CD14-positive monocyte (primary cell): ENCODE measurements around the gene UAP1L1. TPM values are rescaled to one million over a fixed set of nuclear protein-coding genes. Genes with fewer than 3 reads are reported as not detected.

ENCODE experiments used
- DNase-seq, 3 donors: peaks; one replicate each; pipeline ENCODE4 v3.0.0-alpha.2; 2011 to 2022
- H2AFZ ChIP-seq: 2 replicates; pipeline ENCODE4 v1.6.0; 2012; ENCODE audit warnings: mild to moderate bottlenecking, low read depth, low read length, inconsistent platforms; ENCODE audit not compliant: insufficient read depth, poor library complexity, severe bottlenecking
- H3K27ac ChIP-seq, 2 donors: 1 replicate in 1 of 2; 2 replicates in 1 of 2; pipeline ENCODE4 v1.5.1; 2012 to 2013; ENCODE audit warnings: low read length in 2 of 2, control low read depth in 1 of 2, inconsistent platforms in 1 of 2, low read depth in 1 of 2, mild to moderate bottlenecking in 1 of 2
- H3K27me3 ChIP-seq, 2 donors: one replicate each; pipeline versions ENCODE4 v1.6.0 to v1.6.1; 2011 to 2013; ENCODE audit warnings: low read length in 2 of 2; ENCODE audit not compliant: control insufficient read depth in 2 of 2, insufficient read depth in 2 of 2
- H3K36me3 ChIP-seq, 2 donors: replicated peaks in 1 of 2; 1 replicate in 1 of 2; 2 replicates in 1 of 2; pipeline versions ENCODE4 v1.5.1 to v1.6.1; 2012 to 2013; ENCODE audit warnings: low read length in 2 of 2, control low read depth in 1 of 2, inconsistent platforms in 1 of 2, mild to moderate bottlenecking in 1 of 2; ENCODE audit not compliant: insufficient read depth in 2 of 2, control insufficient read depth in 1 of 2
- H3K4me1 ChIP-seq, 2 donors: 1 replicate in 1 of 2; 2 replicates in 1 of 2; pipeline versions ENCODE4 v1.5.1 to v1.6.1; 2012 to 2013; ENCODE audit warnings: low read length in 2 of 2, control low read depth in 1 of 2, inconsistent platforms in 1 of 2, mild to moderate bottlenecking in 1 of 2, moderate library complexity in 1 of 2; ENCODE audit not compliant: insufficient read depth in 2 of 2, control insufficient read depth in 1 of 2
- H3K4me2 ChIP-seq: replicated peaks from 2 replicates; pipeline ENCODE3; 2012; ENCODE audit warnings: low read length, moderate library complexity, mild to moderate bottlenecking; ENCODE audit not compliant: poor library complexity, severe bottlenecking; ENCODE audit errors: extremely low read depth
- H3K4me3 ChIP-seq, 3 experiments: fragments of 200-600 bp in 1 of 3; sonication (generic) in 1 of 3; replicated peaks in 1 of 3; 1 replicate in 2 of 3; 2 replicates in 1 of 3; pipeline ENCODE4 v1.5.1; 2011 to 2013; ENCODE audit warnings: low read length in 3 of 3, mild to moderate bottlenecking in 3 of 3, control low read depth in 2 of 3, low read depth in 2 of 3, inconsistent platforms in 1 of 3, moderate library complexity in 1 of 3
- H3K79me2 ChIP-seq: 2 replicates; pipeline ENCODE4 v1.6.0; 2012; ENCODE audit warnings: mild to moderate bottlenecking, control low read depth, inconsistent platforms, low read length, moderate library complexity; ENCODE audit not compliant: insufficient read depth
- H3K9ac ChIP-seq: 2 replicates; pipeline ENCODE4 v1.6.0; 2017; ENCODE audit warnings: low read length, mild to moderate bottlenecking; ENCODE audit not compliant: insufficient read depth, poor library complexity, severe bottlenecking
- H3K9me3 ChIP-seq, 2 donors: replicated peaks in 1 of 2; 1 replicate in 1 of 2; 2 replicates in 1 of 2; pipeline versions ENCODE4 v1.5.1 to v1.6.1; 2012 to 2013; ENCODE audit warnings: low read length in 2 of 2, control low read depth in 1 of 2; ENCODE audit not compliant: control insufficient read depth in 1 of 2, insufficient read depth in 1 of 2
- H4K20me1 ChIP-seq: 2 replicates; pipeline ENCODE4 v1.6.0; 2012; ENCODE audit warnings: mild to moderate bottlenecking, low read length, control low read depth, moderate library complexity; ENCODE audit not compliant: insufficient read depth
- H3K27ac Mint-ChIP-seq, 7 donors: one replicate each; pipeline ENCODE4 v1.8.0; 2020; ENCODE audit warnings: mild to moderate bottlenecking in 7 of 7, mixed read lengths in 7 of 7, moderate library complexity in 6 of 7, inconsistent platforms in 2 of 7
- H3K27me3 Mint-ChIP-seq, 3 donors: one replicate each; pipeline ENCODE4 v1.8.0; 2021 to 2022; ENCODE audit warnings: low read depth in 3 of 3, mild to moderate bottlenecking in 3 of 3, mixed read lengths in 3 of 3, moderate library complexity in 3 of 3, inconsistent platforms in 1 of 3
- H3K36me3 Mint-ChIP-seq, 2 donors: one replicate each; pipeline ENCODE4 v1.8.0; 2020; ENCODE audit warnings: mixed read lengths in 2 of 2, inconsistent platforms in 1 of 2, mild to moderate bottlenecking in 1 of 2
- H3K4me1 Mint-ChIP-seq: one replicate; pipeline ENCODE4 v1.8.0; 2020; ENCODE audit warnings: mild to moderate bottlenecking, mixed read lengths
- H3K4me3 Mint-ChIP-seq, 2 donors: one replicate each; pipeline ENCODE4 v1.8.0; 2020; ENCODE audit warnings: mild to moderate bottlenecking in 2 of 2, mixed read lengths in 2 of 2, moderate library complexity in 1 of 2
- H3K9me3 Mint-ChIP-seq, 7 donors: one replicate each; pipeline ENCODE4 v1.8.0; 2020 to 2022; ENCODE audit warnings: mixed read lengths in 7 of 7, mild to moderate bottlenecking in 6 of 7, moderate library complexity in 6 of 7, inconsistent platforms in 2 of 7
- CTCF ChIP-seq: fragments of 200-600 bp; IDR thresholded peaks from one replicate; pipeline ENCODE4 v1.8.0; 2022; ENCODE audit warnings: antibody characterized with exemption, mild to moderate bottlenecking
- WGBS: methylation state at CpG from one replicate; pipeline ENCODE4 v1.1.5; 2013; ENCODE audit warnings: missing lambda C conversion rate; ENCODE audit not compliant: insufficient coverage; 5-methylcytosine and 5-hydroxymethylcytosine counted together
- intact Hi-C, 2 donors: fragments of 100-400 bp; cut with micrococcal nuclease; formaldehyde crosslinking; loops; one replicate each; pipeline versions ENCODE4 v1.15.0 to v1.15.1; 2023
- polyA plus RNA-seq, 3 donors: library from polyadenylated mRNA; depleted of rRNA in 1 of 3; unstranded in 2 of 3; stranded (reverse) in 1 of 3; fragments of 300-500 nt in 2 of 3; fragments of >200 nt in 1 of 3; fragmentation: Illumina TruSeq in 2 of 3; gene quantifications; 1 replicate in 2 of 3; 2 replicates in 1 of 3; pipeline ENCODE4 v1.2.3, GENCODE V29; 2012 to 2021

Gene UAP1L1
- polyA plus RNA-seq, 3 donors = 5.7 to 16.7 (median 14.8) TPM

GRCh38 chr9:137109250-137110146 lies 32.2 kb downstream of the UAP1L1 start:
- peaks cover 7% of the 10 kb centered on the region for H3K4me1 Mint-ChIP-seq
- TF ChIP-seq CTCF = no peak
- peaks cover 5 to 8% of the 10 kb centered on the region in 2 donors for H3K4me1 ChIP-seq
- no peak overlapping the region for H3K27ac ChIP-seq
- H3K9me3 ChIP-seq = no peaks in the 10 kb centered on the region
- H3K27ac Mint-ChIP-seq = no peak overlapping the region
- peaks cover 0 to 1% (median 0%) of the 10 kb centered on the region in 3 donors for H3K27me3 Mint-ChIP-seq
- WGBS = 88% methylated on average over 30 of the region's 34 CpGs
- no peak overlapping the region for H3K4me3 ChIP-seq
- H3K9ac ChIP-seq = no peak overlapping the region
- no peaks in the 10 kb centered on the region for H3K9me3 Mint-ChIP-seq
- H3K36me3 Mint-ChIP-seq = peaks cover 19 to 58% of the 10 kb centered on the region in 2 donors
- peaks cover 70 to 85% of the 10 kb centered on the region in 2 donors for H3K36me3 ChIP-seq
- no peak overlapping the region for H3K4me3 Mint-ChIP-seq
- H3K4me2 ChIP-seq = no peak overlapping the region
- H3K79me2 ChIP-seq = no peaks in the 10 kb centered on the region
- H4K20me1 ChIP-seq = peaks cover 23% of the 10 kb centered on the region
- DNase-seq = no peak
- no peaks in the 10 kb centered on the region for H3K27me3 ChIP-seq
- intact Hi-C loops = no loop called here
- no peak overlapping the region for H2AFZ ChIP-seq

- Mint-ChIP-seq H3K36me3 (peaks cover 19 to 58% of the 10 kb centered on the region in 2 donors), H3K27ac (no peak overlapping the region), H3K4me1 (peaks cover 7% of the 10 kb centered on the region), H3K4me3 (no peak overlapping the region), H3K27me3 (peaks cover 0 to 2% (median 1%) of the 10 kb centered on the region in 3 donors), H3K9me3 (no peaks in the 10 kb centered on the region)
- no peak for DNase-seq
- peaks cover 65 to 77% of the 10 kb centered on the region in 2 donors for H3K36me3 ChIP-seq
- H3K4me3 ChIP-seq = no peak overlapping the region
- H3K4me2 ChIP-seq = no peak overlapping the region
- no peaks in the 10 kb centered on the region for H3K9me3 ChIP-seq
- H4K20me1 ChIP-seq = peaks cover 23% of the 10 kb centered on the region
- 93% methylated on average over 34 of the region's 38 CpGs for WGBS
- intact Hi-C loops = no loop called here
- no peak overlapping the region for H2AFZ ChIP-seq
- peaks cover 0 to 3% of the 10 kb centered on the region in 2 donors for H3K27me3 ChIP-seq
- no peak overlapping the region for H3K9ac ChIP-seq
- no peaks in the 10 kb centered on the region for H3K79me2 ChIP-seq
- no peak overlapping the region for H3K27ac ChIP-seq
- TF ChIP-seq CTCF = no peak
- peaks cover 10 to 16% of the 10 kb centered on the region in 2 donors for H3K4me1 ChIP-seq
Measured at GRCh38 chr9:137110147-137110910, 33.0 kb downstream of the UAP1L1 start.
